ENCODE results near the gene ZNF487. TPM values are rescaled to one million over a fixed set of nuclear protein-coding genes. Genes with fewer than 3 reads are reported as not detected.

Gene ZNF487
- total and polyA plus RNA-seq, 5 experiments from 2014 or later, result 4.0 to 6.0 (median 5.1) TPM

DNA sequence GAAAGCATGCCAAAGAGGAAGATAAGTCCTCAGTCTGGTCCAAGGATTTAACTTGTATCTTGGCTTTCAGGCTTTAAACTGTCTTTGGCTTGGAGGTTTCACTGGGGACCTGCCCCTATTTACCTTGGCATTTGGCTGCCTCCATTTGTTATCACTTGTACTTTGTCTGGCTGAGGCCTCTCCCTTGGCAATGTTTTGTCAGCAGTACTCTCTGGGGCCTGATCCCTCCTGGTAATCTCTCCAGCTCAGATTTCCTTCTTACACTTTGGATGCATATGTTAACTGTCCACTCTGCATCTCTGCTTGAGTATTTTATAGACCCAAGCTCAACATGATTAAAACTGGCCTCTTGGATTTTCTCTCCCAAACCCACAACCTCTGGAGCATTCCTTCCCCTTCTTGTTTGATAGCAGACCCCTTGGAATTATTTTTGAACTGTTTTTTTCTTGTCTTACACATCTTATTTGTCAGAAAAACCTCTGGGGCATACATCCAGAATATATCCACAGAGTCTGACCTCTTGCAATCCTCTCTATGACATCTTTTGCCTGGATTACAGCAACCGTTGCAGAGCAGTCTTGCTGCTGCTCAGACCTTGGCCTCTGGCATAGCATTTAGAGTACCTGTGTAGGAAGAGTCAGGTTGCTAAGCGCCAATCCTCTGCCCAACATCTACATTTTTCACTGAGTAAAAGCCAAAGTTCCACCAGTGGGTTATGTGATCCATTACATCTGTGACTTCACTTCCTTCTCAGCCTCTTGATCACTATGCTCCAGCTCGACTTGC lies 35.2 kb downstream of the ZNF487 start:
- Mint-ChIP-seq H3K27me3 (no peaks in the 10 kb centered on the region), H3K4me3 (no peak overlapping the region), H3K4me1 (peaks cover 0 to 5% (median 0%) of the 10 kb centered on the region in 4 donors), H3K9me3 (peaks cover 0 to 4% (median 0%) of the 10 kb centered on the region in 9 donors), H3K36me3 (peaks cover 4 to 11% (median 5%) of the 10 kb centered on the region in 3 donors), H3K27ac (peak overlapping the region in 1 of 10 donors; percentile 39)
- POLR2A ChIA-PET, result no interaction called here
- DNase-seq (no peak), ATAC-seq (no peak)

DNA sequence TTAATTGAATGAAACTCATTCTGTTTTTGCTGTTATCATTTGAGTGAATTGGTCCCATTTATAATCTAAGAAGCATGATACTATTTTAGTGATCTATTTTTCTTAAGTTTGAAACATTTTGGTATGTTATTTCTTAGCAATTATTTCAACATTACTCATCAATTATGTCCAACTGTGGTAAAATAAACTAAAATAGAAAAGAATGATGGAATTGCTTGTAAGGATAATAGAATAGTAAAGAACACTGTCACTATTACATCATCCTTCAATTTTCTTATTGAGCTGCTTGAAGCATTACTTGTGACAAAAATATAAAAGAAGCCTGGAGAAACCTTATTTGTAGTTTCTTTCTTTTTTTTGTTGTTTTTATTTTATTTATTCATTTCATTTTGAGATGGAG lies 42.4 kb downstream of the ZNF487 start:
- Mint-ChIP-seq H3K4me1 (peaks cover 0 to 3% (median 0%) of the 10 kb centered on the region in 4 donors), H3K9me3 (peaks cover 0 to 46% (median 17%) of the 10 kb centered on the region in 9 donors), H3K27me3 (no peaks in the 10 kb centered on the region), H3K36me3 (peaks cover 25 to 50% (median 25%) of the 10 kb centered on the region in 3 donors), H3K4me3 (no peak overlapping the region), H3K27ac (no peak overlapping the region)
- ATAC-seq (no peak), DNase-seq (no peak)
- POLR2A ChIA-PET, result no interaction called here

DNA sequence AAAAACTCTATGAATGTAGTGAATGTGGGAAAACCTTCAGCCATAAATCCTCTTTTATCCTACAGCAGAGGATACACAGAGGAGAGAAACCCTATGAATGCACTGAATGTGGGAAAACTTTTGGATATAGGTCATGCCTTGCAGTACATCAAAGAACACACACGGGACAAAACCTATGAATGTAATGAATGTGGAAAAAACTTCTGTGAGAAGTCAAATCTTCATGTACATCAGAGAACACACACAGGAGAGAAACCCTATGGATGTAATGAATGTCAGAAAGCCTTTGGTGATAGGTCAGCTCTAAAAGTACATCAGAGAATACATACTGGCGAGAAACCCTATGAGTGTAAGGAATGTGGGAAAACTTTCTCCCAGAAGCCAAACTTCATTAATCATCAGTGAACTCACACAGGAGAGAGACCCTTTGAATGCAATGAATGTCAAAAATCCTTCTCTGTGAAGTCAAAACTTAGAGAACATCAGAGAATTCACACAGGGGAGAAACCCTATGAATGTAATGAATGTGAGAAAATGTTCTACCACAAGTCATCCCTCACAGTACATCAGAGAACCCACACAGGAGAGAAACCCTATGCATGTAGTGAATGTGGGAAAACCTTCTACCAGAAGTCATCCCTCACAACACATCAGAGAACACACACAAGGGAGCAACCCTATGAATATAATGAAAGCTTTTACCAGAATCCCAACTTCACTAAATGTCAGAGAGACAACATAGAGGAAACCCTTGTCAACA lies 45.6 kb downstream of the ZNF487 start:
- DNase-seq, result no peak
- Mint-ChIP-seq H3K27me3 (no peaks in the 10 kb centered on the region), H3K9me3 (peaks cover 10 to 68% (median 26%) of the 10 kb centered on the region in 9 donors), H3K27ac (no peak overlapping the region), H3K4me1 (no peaks in the 10 kb centered on the region), H3K36me3 (peaks cover 20 to 52% (median 37%) of the 10 kb centered on the region in 3 donors), H3K4me3 (no peak overlapping the region)
- POLR2A ChIA-PET, result no interaction called here
- ATAC-seq, result no peak

DNA sequence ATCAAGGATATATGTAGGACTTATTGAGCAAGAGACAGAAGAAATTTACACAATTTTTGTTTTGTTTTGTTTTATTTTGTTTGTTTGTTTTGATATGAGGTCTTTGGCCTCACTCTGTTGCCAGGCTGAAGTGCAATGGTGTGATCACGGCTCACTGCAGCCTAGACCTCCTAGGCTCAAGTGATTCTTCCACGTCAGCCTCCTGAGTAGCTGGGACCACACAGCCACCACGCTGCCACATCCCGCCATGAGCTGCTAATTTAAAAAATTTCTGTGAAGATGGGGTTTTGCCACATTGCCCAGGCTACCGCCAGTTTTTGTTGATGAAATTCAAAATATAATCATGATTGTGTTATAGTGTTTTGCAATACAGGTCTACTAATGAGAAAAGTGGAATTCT lies 54.9 kb downstream of the ZNF487 start:
- Mint-ChIP-seq H3K27ac (no peak overlapping the region), H3K9me3 (peaks cover 0 to 49% (median 10%) of the 10 kb centered on the region in 9 donors), H3K4me3 (no peak overlapping the region), H3K27me3 (no peaks in the 10 kb centered on the region), H3K36me3 (peaks cover 0 to 7% (median 4%) of the 10 kb centered on the region in 3 donors), H3K4me1 (no peaks in the 10 kb centered on the region)
- ATAC-seq (no peak), DNase-seq (no peak)
- POLR2A ChIA-PET, result no interaction called here

DNA sequence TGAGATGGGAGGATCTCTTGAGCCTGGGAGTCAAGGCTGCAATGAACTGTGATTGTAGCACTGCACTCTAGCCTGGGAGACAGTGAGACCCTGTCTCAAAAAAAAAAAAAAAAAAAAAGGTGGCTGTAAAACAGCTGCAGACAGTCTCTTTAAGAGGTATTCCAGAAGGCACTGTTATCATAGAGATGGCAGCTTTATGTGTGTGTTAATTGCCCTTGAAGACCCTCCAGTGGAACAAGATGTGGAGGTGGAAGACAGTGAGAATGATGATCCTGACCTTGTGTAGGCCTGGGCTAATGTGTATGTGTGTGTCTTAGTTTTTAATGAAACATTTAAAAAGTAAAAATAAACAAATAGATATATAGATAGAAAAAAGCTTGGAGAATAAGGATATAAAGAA lies 66.0 kb downstream of the ZNF487 start:
- Mint-ChIP-seq H3K27ac (no peak overlapping the region), H3K4me1 (peaks cover 0 to 2% (median 0%) of the 10 kb centered on the region in 4 donors), H3K36me3 (peaks cover 2 to 25% (median 7%) of the 10 kb centered on the region in 3 donors), H3K27me3 (no peaks in the 10 kb centered on the region), H3K4me3 (no peak overlapping the region), H3K9me3 (peaks cover 0 to 12% (median 2%) of the 10 kb centered on the region in 9 donors)
- no peak for ATAC-seq
- POLR2A ChIA-PET, result no interaction called here
- DNase-seq, result no peak

DNA sequence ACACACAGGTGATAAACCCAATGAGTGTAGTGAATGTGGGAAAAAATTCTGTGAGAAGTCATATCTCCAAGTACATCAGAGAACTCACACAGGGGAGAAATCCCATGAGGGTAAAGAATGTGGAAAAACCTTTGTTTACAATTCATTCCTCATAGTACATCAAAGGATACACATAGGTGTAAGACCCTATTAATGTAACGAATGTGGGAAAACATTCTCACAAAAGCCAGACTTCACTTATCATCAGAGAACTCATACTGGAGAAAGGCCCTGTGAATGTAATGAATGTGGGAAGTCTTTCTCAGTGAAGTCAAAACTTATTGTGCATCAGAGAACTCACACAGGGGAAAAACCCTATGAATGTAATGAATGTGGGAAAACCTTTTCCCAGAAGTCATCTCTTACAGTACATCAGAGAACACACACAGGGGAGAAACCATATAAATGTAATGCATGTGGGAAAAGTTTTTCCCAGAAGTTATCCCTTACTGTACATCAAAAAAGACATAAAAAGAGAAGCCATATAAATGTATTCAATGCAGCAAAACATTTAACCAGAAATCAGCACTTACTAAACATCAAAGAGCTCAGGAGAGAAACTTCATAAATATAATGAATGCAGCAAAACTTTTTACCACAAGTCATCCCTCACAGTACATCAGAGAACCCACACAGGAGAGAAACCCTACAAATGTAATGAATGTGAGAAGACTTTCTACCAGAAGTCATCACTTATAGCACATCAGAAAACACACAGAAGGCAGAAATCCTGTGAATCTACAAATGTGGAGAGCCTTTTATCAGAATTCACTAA lies 87.7 kb downstream of the ZNF487 start:
- ATAC-seq (no peak), DNase-seq (no peak)
- Mint-ChIP-seq H3K36me3 (peaks cover 12 to 68% (median 43%) of the 10 kb centered on the region in 3 donors), H3K27me3 (peaks cover 0 to 9% (median 4%) of the 10 kb centered on the region in 5 donors), H3K4me3 (no peak overlapping the region), H3K4me1 (no peaks in the 10 kb centered on the region), H3K9me3 (peaks cover 29 to 97% (median 59%) of the 10 kb centered on the region in 9 donors), H3K27ac (no peak overlapping the region)
- POLR2A ChIA-PET, result no interaction called here

Other genes with a start within 250 kb of the ZNF487 start
- under 1 TPM; 0.23 to 0.47 TPM for gene RASGEF1A, start 170.0 kb upstream of the ZNF487 start, total RNA-seq
- gene RASGEF1A, start 170.0 kb upstream of the ZNF487 start, polyA plus RNA-seq, result 1 to 10 TPM in 1 of 3 donors, under 1 TPM in 2; 0.30 to 6.1 (median 0.42) TPM
- not detected for gene FXYD4, start 65.5 kb upstream of the ZNF487 start, total RNA-seq
- not detected for gene FXYD4, start 65.5 kb upstream of the ZNF487 start, polyA plus RNA-seq
- 100 to 1,000 TPM; 155 to 168 TPM for gene HNRNPF, start 27.9 kb upstream of the ZNF487 start, total RNA-seq
- gene HNRNPF, start 27.9 kb upstream of the ZNF487 start, polyA plus RNA-seq, result 100 to 1,000 TPM; 160 to 202 (median 174) TPM
- 1 to 10 TPM; 4.8 to 6.0 TPM for gene ZNF239, start 137.5 kb downstream of the ZNF487 start, total RNA-seq
- gene ZNF239, start 137.5 kb downstream of the ZNF487 start, polyA plus RNA-seq, result 1 to 10 TPM in 2 of 3 donors, under 1 TPM in 1; 0.98 to 3.2 (median 1.9) TPM
- 10 to 100 TPM; 11.7 to 12.6 TPM for gene ZNF485, start 169.3 kb downstream of the ZNF487 start, total RNA-seq
- gene ZNF485, start 169.3 kb downstream of the ZNF487 start, polyA plus RNA-seq, result 1 to 10 TPM; 4.5 to 6.8 (median 5.9) TPM
- gene ZNF32, start 211.8 kb downstream of the ZNF487 start, total RNA-seq, result 10 to 100 TPM; 46.1 to 46.8 TPM
- gene ZNF32, start 211.8 kb downstream of the ZNF487 start, polyA plus RNA-seq, result 10 to 100 TPM; 79.1 to 98.2 (median 94.8) TPM